ENCODE results near the gene AOAH. TPM values are rescaled to one million over a fixed set of nuclear protein-coding genes. Genes with fewer than 3 reads are reported as not detected.
A peak's percentile ranks its signal among the peaks of the same experiment; 100 is the strongest.

Gene AOAH
- total RNA-seq, 1 experiment from 2014 or later, result 0.39 TPM

GRCh38 chr7:36567699-36568451 is 156.4 kb downstream of the AOAH start:
- Mint-ChIP-seq H3K36me3 (ENCODE audit: insufficient read depth in 1 of 3, low read depth in 3 of 3) (peaks cover 0 to 25% (median 7%) of the 10 kb centered on the region in 3 experiments; a peak in 3 of 7 replicates), H3K4me1 (peaks cover 58 to 64% of the 10 kb centered on the region in 2 experiments), H3K27ac (peak overlapping the region; percentile 88 to 99 (median 98)), H3K4me3 (no peak overlapping the region; a peak in 1 of 5 replicates), H3K9me3 (peaks cover 13 to 14% of the 10 kb centered on the region in 2 experiments; a peak in 4 of 5 replicates), H3K27me3 (ENCODE audit: low read depth) (no peaks in the 10 kb centered on the region)
- Histone ChIP-seq H4K91ac (ENCODE audit: insufficient read length, low read depth, low read length) (no peak overlapping the region), H4K8ac (replicated peaks; ENCODE audit: insufficient read length, low read depth, low read length) (no peak overlapping the region), H3T11ph (ENCODE audit: low read length) (no peak overlapping the region), H3K23me2 (ENCODE audit: insufficient read length, low read depth, low read length, poor library complexity, severe bottlenecking) (no peaks in the 10 kb centered on the region), H4K5ac (ENCODE audit: insufficient read length, low read depth, low read length) (no peak overlapping the region), H3K79me2 (ENCODE audit: insufficient read depth, low read length) (no peaks in the 10 kb centered on the region), H2BK120ac (ENCODE audit: low read depth, low read length, poor library complexity, severe bottlenecking) (no peak overlapping the region), H3K56ac (ENCODE audit: insufficient read length, low read depth, low read length) (no peak overlapping the region), H2BK12ac (ENCODE audit: insufficient read length, low read depth, low read length) (no peak overlapping the region), H3K4ac (ENCODE audit: low read depth, low read length) (no peak overlapping the region), H4K20me1 (ENCODE audit: control insufficient read depth, insufficient read depth, insufficient read length) (no peaks in the 10 kb centered on the region), H3K9ac (ENCODE audit: extremely low read depth, insufficient read length, low read length) (no peak overlapping the region), H2BK5ac (ENCODE audit: insufficient read length, low read length) (no peak overlapping the region), H3K18ac (ENCODE audit: insufficient read length, low read depth, low read length) (no peak overlapping the region), H2BK15ac (ENCODE audit: low read depth, low read length) (no peak overlapping the region), H2AFZ (ENCODE audit: low read length) (no peak overlapping the region), H3K4me2 (ENCODE audit: insufficient read depth, insufficient read length, low read length) (no peak overlapping the region), H2BK20ac (ENCODE audit: low read depth, low read length, poor library complexity, severe bottlenecking) (no peak overlapping the region), H2AK5ac (ENCODE audit: insufficient read length, low read length) (no peak overlapping the region), H3K27ac (ENCODE audit: insufficient read length, low read depth, low read length) (peak overlapping the region; percentile 54), H3K4me1 (ENCODE audit: insufficient read depth, low read length) (peaks cover 12% of the 10 kb centered on the region), H3K23ac (ENCODE audit: insufficient read length, low read depth, low read length) (no peak overlapping the region), H3K79me1 (ENCODE audit: insufficient read depth, low read depth, low read length, poor library complexity, severe bottlenecking) (no peaks in the 10 kb centered on the region), H3K9me3 (ENCODE audit: control insufficient read depth, low read depth, low read length) (no peaks in the 10 kb centered on the region), H3K27me3 (ENCODE audit: insufficient read depth, low read length) (no peaks in the 10 kb centered on the region), H3K14ac (ENCODE audit: insufficient read depth, low read length) (no peak overlapping the region)
- no CpG with 5 or more reads among the region's 7 CpGs for WGBS (ENCODE audit: extremely low coverage, insufficient read length, low lambda C conversion rate)
- TF ChIP-seq CTCF (conservative IDR thresholded peaks at IDR 0.05), result no peak
- DNase-seq, result no peak

All from H9 (cell line).